Endothelial cell of umbilical vein (primary cell): ENCODE measurements around the gene STARD9.

Source experiments
- CTCF ChIP-seq, 2 donors: IDR thresholded peaks; 1 replicate in 1 of 2; 2 replicates in 1 of 2; pipeline ENCODE4 v1.5.1; 2011; ENCODE audit warnings: low read length in 2 of 2, mild to moderate bottlenecking in 2 of 2, moderate library complexity in 2 of 2, control low read depth in 1 of 2, inconsistent platforms in 1 of 2, low read depth in 1 of 2; ENCODE audit not compliant: insufficient read depth in 1 of 2; ENCODE audit errors: extremely low read depth in 1 of 2
- MYC ChIP-seq: IDR thresholded peaks from one replicate; pipeline ENCODE4 v1.6.1; 2011; ENCODE audit warnings: mild to moderate bottlenecking, low read depth, low read length

- TF ChIP-seq MYC (no peak), CTCF (IDR thresholded peaks at IDR 0.05; ENCODE audit: extremely low read depth in 1 of 2, insufficient read depth in 1 of 2, low read depth in 1 of 2, low read length in 2 of 2) (no peak)
Observed at GRCh38 chr15:42558739-42559138, 16.7 kb upstream of the STARD9 start.
